Ectodermal cell (in vitro differentiated cells): ENCODE results near the gene MYCBPAP.

ENCODE experiments used
- H3K27ac ChIP-seq: 2 replicates; pipeline ENCODE4 v1.7.0; 2013; ENCODE audit warnings: mild to moderate bottlenecking, low read depth, low read length; ENCODE audit not compliant: insufficient read depth, poor library complexity, severe bottlenecking
- H3K27me3 ChIP-seq: 2 replicates; pipeline ENCODE4 v1.7.0; 2013; ENCODE audit warnings: mild to moderate bottlenecking, low read length; ENCODE audit not compliant: insufficient read depth, control insufficient read depth, poor library complexity, severe bottlenecking
- H3K36me3 ChIP-seq: one replicate; pipeline ENCODE4 v1.7.0; 2013; ENCODE audit warnings: low read length; ENCODE audit not compliant: control insufficient read depth, insufficient read depth
- H3K4me1 ChIP-seq: one replicate; pipeline ENCODE4 v1.7.0; 2013; ENCODE audit warnings: low read length; ENCODE audit not compliant: control insufficient read depth, insufficient read depth
- H3K4me3 ChIP-seq: 2 replicates; pipeline ENCODE4 v1.7.0; 2013; ENCODE audit warnings: low read depth, low read length, control low read depth; ENCODE audit not compliant: insufficient read depth
- H3K9me3 ChIP-seq: 2 replicates; pipeline ENCODE4 v1.7.0; 2013; ENCODE audit warnings: mild to moderate bottlenecking, low read length, moderate library complexity; ENCODE audit not compliant: control insufficient read depth
- WGBS, 2 experiments: methylation state at CpG; one replicate each; pipeline ENCODE4 v1.1.7; 2013; ENCODE audit warnings: missing lambda C conversion rate in 2 of 2; 5-methylcytosine and 5-hydroxymethylcytosine counted together

MYCBPAP gene

GRCh38 chr17:50487213-50488096 lies 20.8 kb upstream of the MYCBPAP start:
- H3K27ac ChIP-seq: no peak overlapping the region
- no peaks in the 10 kb centered on the region for H3K36me3 ChIP-seq
- no peak overlapping the region for H3K4me3 ChIP-seq
- H3K27me3 ChIP-seq: no peaks in the 10 kb centered on the region
- H3K9me3 ChIP-seq: no peaks in the 10 kb centered on the region
- 93 to 95% methylated on average over 17 of the region's 17 CpGs for WGBS, 2 experiments
- H3K4me1 ChIP-seq: peaks cover 4% of the 10 kb centered on the region

DNA sequence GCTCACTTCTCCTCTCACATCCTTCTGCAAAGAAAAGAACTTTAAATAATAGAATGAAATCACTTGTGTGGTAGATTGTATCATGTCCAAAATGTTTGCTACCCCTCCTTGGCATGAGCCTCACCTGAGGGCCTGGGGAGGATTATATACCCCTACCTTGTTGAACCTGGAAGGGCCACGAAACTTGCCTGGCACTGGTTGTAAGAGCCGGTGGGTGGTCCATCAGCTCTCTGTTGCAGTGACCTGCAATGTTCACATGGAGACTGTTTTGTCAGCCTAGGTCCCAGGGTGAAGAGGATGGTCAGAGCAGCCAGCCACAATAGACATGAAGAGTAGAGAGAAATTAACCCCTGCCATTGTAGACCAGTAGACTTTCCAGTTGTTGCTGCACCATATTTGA lies 19.4 kb upstream of the MYCBPAP start:
- Histone ChIP-seq H3K9me3 (no peaks in the 10 kb centered on the region), H3K27ac (no peak overlapping the region), H3K36me3 (no peaks in the 10 kb centered on the region), H3K27me3 (no peaks in the 10 kb centered on the region), H3K4me1 (peaks cover 4% of the 10 kb centered on the region), H3K4me3 (no peak overlapping the region)
- 90 to 93% methylated on average over 2 of the region's 2 CpGs for WGBS, 2 experiments

GRCh38 chr17:50491505-50491904 lies 16.7 kb upstream of the MYCBPAP start:
- WGBS, 2 experiments: 86 to 100% methylated on average over 1 of the region's 1 CpG
- Histone ChIP-seq H3K4me1 (peaks cover 4% of the 10 kb centered on the region), H3K27ac (no peak overlapping the region), H3K9me3 (no peaks in the 10 kb centered on the region), H3K27me3 (no peaks in the 10 kb centered on the region), H3K36me3 (no peaks in the 10 kb centered on the region), H3K4me3 (no peak overlapping the region)

DNA sequence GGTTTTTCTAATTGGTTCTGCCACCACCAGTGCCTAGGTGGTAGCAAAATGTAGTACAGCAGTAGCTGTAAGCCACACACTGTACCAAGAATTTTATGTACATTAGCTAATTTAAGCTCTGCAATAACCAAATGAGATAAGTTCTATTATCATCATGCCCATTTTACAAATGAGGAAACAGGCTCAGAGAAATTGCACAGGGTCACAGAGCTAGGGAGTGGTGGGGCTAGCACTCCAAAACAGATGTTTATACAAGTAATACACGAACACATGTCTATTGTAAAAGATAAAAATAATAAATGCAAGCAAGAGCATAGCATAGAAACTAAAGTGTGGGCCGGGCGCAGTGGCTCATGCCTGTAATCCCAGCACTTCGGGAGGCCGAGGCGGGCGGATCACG lies 16.0 kb upstream of the MYCBPAP start:
- Histone ChIP-seq H3K4me3 (no peak overlapping the region), H3K36me3 (no peaks in the 10 kb centered on the region), H3K9me3 (no peaks in the 10 kb centered on the region), H3K4me1 (peaks cover 4% of the 10 kb centered on the region), H3K27ac (no peak overlapping the region), H3K27me3 (no peaks in the 10 kb centered on the region)
- WGBS, 2 experiments: 96% methylated on average over 4 to 6 of the region's 8 CpGs

DNA sequence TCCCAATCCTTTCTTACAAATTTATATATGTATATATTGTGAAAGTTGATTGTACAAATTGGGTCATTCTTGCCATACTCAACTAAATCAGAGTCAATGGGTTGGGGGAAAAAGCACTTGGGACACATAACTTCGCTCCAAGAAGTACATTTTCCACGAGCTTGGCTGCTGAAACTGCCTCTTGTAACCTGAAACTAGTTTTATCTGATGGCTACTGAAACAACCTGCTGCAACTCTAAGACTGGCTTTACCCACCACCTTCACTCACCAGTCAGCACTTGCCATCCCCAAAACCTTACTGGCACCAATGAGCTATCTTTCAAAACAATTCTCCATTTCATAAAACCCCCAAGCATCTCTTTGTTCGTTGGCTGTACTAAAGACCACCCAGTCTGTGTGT lies 14.5 kb upstream of the MYCBPAP start:
- Histone ChIP-seq H3K27me3 (no peaks in the 10 kb centered on the region), H3K9me3 (no peaks in the 10 kb centered on the region), H3K27ac (no peak overlapping the region), H3K4me1 (no peaks in the 10 kb centered on the region), H3K36me3 (no peaks in the 10 kb centered on the region), H3K4me3 (no peak overlapping the region)
- WGBS, 2 experiments: 75% methylated on average over 3 of the region's 3 CpGs

- H3K4me3 ChIP-seq: no peak overlapping the region
- 84 to 85% methylated on average over 8 of the region's 8 CpGs for WGBS, 2 experiments
- H3K36me3 ChIP-seq: no peaks in the 10 kb centered on the region
Observed at GRCh38 chr17:50495217-50495823, 12.9 kb upstream of the MYCBPAP start.

DNA sequence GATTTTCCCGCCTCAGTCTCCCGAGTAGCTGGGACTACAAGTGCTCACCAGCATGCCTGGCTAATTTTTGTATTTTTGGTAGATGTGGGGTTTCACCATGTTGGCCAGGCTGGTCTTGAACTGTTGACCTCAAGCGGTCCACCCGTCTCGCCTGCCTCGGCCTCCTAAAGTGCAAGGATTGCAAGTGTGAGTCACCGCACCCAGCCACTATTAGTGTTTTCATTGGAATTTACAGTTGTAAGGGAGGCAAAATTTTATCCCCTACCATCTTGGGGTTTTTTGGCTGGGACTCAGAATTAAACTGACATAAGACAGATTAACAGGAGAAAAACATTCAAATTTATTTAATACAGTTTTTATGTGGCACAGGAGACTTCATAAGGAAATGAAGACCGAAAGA lies 12.3 kb upstream of the MYCBPAP start:
- H3K27ac ChIP-seq: no peak overlapping the region
- no peak overlapping the region for H3K4me3 ChIP-seq
- H3K9me3 ChIP-seq: no peaks in the 10 kb centered on the region
- H3K4me1 ChIP-seq: no peaks in the 10 kb centered on the region
- H3K36me3 ChIP-seq: no peaks in the 10 kb centered on the region
- WGBS, 2 experiments: 90 to 96% methylated on average over 8 of the region's 8 CpGs
- no peaks in the 10 kb centered on the region for H3K27me3 ChIP-seq

More at GRCh38 chr17:50495217-50495823, 12.9 kb upstream of the MYCBPAP start:
- Histone ChIP-seq H3K27me3 (no peaks in the 10 kb centered on the region), H3K9me3 (no peaks in the 10 kb centered on the region), H3K4me1 (no peaks in the 10 kb centered on the region), H3K27ac (no peak overlapping the region)

GRCh38 chr17:50498021-50498874 lies 10.0 kb upstream of the MYCBPAP start:
- Histone ChIP-seq H3K9me3 (no peaks in the 10 kb centered on the region), H3K36me3 (no peaks in the 10 kb centered on the region), H3K4me3 (no peak overlapping the region), H3K27me3 (no peaks in the 10 kb centered on the region), H3K27ac (no peak overlapping the region), H3K4me1 (no peaks in the 10 kb centered on the region)
- 74 to 79% methylated on average over 7 of the region's 7 CpGs for WGBS, 2 experiments

DNA sequence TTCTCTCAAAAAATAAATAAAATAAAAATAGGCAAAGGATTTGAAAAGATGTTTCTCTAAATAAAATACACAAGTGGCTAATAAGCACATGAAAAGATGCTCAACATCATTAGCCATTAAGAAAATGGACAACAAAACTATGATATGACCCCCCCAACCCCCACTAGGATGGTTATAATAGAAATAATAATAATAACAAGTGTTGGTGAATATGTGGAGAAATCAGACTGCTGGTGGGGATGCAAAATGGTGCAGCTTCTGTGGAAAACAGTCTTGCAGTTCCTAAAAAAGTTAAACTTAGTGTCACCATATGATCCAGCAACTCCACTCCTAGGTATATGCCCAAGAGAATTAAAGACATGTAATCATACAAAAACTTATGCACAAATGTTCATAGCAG lies 9.0 kb upstream of the MYCBPAP start:
- H3K36me3 ChIP-seq: no peaks in the 10 kb centered on the region
- H3K4me1 ChIP-seq: peaks cover 8% of the 10 kb centered on the region
- H3K9me3 ChIP-seq: no peaks in the 10 kb centered on the region
- no peak overlapping the region for H3K4me3 ChIP-seq
- H3K27ac ChIP-seq: no peak overlapping the region
- H3K27me3 ChIP-seq: no peaks in the 10 kb centered on the region

DNA sequence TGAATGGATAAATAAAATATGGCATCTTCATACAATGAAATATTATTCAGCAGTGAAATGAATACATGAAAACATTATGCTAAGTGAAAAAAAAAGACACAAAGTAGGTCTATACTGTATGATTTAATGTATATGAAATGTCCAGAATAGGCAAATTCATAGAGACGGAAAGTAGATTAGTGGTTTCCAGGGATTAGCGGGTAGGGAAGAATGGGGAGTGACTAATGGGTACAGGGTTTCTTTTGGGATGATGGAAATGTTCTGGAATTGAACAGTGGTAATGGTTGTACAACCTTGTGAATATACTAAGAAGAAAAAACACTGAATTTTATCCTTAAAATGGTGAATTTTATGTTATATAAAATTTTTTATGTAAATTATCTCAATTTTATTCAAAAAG lies 8.5 kb upstream of the MYCBPAP start:
- H3K27me3 ChIP-seq: no peaks in the 10 kb centered on the region
- no peaks in the 10 kb centered on the region for H3K9me3 ChIP-seq
- H3K4me1 ChIP-seq: peaks cover 8% of the 10 kb centered on the region
- no peaks in the 10 kb centered on the region for H3K36me3 ChIP-seq
- no peak overlapping the region for H3K27ac ChIP-seq
- WGBS, 2 experiments: 93 to 96% methylated on average over 2 of the region's 2 CpGs
- H3K4me3 ChIP-seq: no peak overlapping the region
